KG1 (cell line): ENCODE results near the gene TMEM187.
A peak's percentile ranks its signal among the peaks of the same experiment; 100 is the strongest.
"Not testable (repeated sequence)": the region's sequence is repeated elsewhere in the genome, so short reads cannot be mapped to it uniquely, and the experiment has no call there.

Experiments
- DNase-seq: peaks from one replicate; lab custom pipeline; 2025; lab: John Stamatoyannopoulos, UW

Gene TMEM187

GRCh38 chrX:153971450-153972367 is 845 bp upstream of the TMEM187 start, which contains the start of gene HCFC1:
TSS of gene HCFC1 (minus strand) at chrX:153971818. CDS start at chrX:153970840, 978 bp downstream.
- peak; percentile 63 for DNase-seq

GRCh38 chrX:153973127-153974002 is 811 bp downstream of the TMEM187 start:
- no peak for DNase-seq

- DNase-seq: no peak
Measured at GRCh38 chrX:153974003-153974725, 1.6 kb downstream of the TMEM187 start.

GRCh38 chrX:153974726-153975286 is 2.3 kb downstream of the TMEM187 start:
- no peak for DNase-seq

GRCh38 chrX:153980394-153980793 is 7.8 kb downstream of the TMEM187 start:
- not testable (repeated sequence) for DNase-seq

- no peak for DNase-seq
Measured at GRCh38 chrX:153981231-153981630, 8.7 kb downstream of the TMEM187 start.

- peak; percentile 56 for DNase-seq
Measured at GRCh38 chrX:153981771-153982533, 9.4 kb downstream of the TMEM187 start.

- no peak for DNase-seq
Measured at GRCh38 chrX:153983321-153983801, 10.8 kb downstream of the TMEM187 start.

GRCh38 chrX:153984351-153985178 is 12.0 kb downstream of the TMEM187 start:
- no peak for DNase-seq

GRCh38 chrX:153988493-153988892 is 15.9 kb downstream of the TMEM187 start:
- no peak for DNase-seq

GRCh38 chrX:153989973-153990655 is 17.6 kb downstream of the TMEM187 start:
- no peak for DNase-seq

GRCh38 chrX:153991013-153991580 is 18.5 kb downstream of the TMEM187 start:
- DNase-seq: no peak

- DNase-seq: no peak
Measured at GRCh38 chrX:153992180-153992579, 19.6 kb downstream of the TMEM187 start.

- no peak for DNase-seq
Measured at GRCh38 chrX:153993079-153993478, 20.5 kb downstream of the TMEM187 start.

- DNase-seq: no peak
Measured at GRCh38 chrX:153993978-153994377, 21.4 kb downstream of the TMEM187 start.

- not testable (repeated sequence) for DNase-seq
Measured at GRCh38 chrX:153994398-153994797, 21.8 kb downstream of the TMEM187 start.

GRCh38 chrX:153995504-153995903 is 22.9 kb downstream of the TMEM187 start:
- no peak for DNase-seq

- no peak for DNase-seq
Measured at GRCh38 chrX:153999359-154000037, 26.9 kb downstream of the TMEM187 start.
